NCI-H345 treated with DMSO at 0.1 percent for 48 hours (cell line): ENCODE data around the gene METAP1D.
"Not testable (repeated sequence)": the region's sequence is repeated elsewhere in the genome, so short reads cannot be mapped to it uniquely, and the experiment has no call there.

ENCODE experiments used
- DNase-seq: peaks from one replicate; lab custom pipeline; 2025; ENCODE audit not compliant: unreplicated experiment; lab: John Stamatoyannopoulos, UW

The METAP1D gene

DNA sequence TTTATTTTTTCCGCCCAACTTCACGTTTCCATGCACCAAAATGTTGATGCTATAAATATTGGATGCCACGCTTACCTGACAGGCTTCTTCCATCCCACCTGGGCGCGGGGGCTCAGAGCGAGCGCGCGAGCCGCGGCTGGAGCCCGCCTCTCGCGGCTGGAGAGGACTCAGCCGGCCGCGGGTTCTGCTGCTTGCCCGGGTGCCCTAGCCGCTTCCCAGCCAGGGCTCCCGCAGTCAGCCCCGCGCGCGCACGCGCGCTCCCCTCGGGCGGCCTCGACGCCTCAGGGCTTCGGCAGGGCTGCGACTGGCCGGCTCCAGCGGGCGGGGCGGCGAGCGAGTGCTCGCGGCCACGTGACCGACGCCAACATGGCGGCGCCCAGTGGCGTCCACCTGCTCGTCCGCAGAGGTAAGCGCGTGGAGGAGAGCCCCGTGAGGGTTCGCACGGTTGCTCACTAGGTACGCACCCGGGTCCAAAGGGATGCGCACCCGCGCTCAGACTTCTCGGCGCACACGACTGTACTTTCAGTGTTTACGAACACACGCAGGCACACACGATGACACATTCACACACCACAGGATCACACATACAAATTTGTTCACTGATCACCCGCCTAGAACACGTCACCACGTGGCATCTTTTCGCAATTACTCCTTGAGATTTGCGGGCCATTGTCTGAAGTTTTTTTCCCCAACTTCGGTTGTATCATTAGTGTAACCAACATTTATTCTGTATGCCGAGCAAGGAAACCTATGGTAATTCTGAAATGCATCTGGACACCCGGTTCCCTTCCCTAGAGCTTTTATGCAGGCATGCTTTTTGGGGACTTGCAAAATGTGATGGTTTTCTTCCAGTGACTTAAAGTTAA, at the start of gene METAP1D:
TSS of gene METAP1D (plus strand) at position 350 of the 866 bp plus-strand sequence. CDS start at position 367, 17 bp downstream.
- DNase-seq = peak; percentile 83

DNA sequence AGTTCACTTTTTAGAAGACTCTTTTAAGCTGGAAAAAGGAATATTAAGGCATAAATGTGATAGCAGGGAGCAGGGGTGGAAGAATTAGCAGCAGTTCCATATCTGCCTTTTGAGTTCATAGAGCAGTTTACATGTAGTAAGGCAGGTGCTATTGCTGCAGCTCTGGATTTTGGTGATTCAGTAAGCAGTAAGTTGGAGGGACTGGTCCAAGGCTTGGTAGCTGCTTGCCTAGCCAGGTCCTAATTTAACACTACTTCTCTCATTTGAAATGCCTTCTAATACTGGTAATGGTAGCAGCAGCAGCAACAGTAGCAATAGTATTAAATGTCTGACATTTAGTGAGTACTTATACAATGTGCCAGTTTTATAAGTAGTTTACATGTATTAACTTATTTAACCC, 47.5 kb upstream of the METAP1D start:
- no peak for DNase-seq

DNA sequence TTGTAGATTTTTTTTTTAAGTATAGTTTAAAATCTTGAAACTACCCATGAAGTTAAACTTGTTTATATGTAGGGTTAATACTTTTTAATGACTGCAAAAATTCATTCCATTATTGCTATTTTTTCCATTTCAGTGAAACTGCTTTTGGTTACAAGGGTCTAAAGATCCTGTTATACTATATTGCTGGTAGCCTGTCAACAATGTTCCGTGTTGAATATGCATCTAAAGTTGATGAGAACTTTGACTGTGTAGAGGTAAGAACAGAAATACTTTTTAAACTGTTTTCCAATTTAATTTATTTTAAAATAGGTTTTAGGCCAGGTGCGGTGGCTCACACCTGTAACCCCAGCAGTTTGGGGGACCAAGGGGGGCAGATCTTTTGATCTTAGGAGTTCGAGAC, 47.0 kb upstream of the METAP1D start:
- no peak for DNase-seq

GRCh38 chr2:171956135-171956825, 43.5 kb upstream of the METAP1D start:
- no peak for DNase-seq

GRCh38 chr2:171957061-171957460, 42.7 kb upstream of the METAP1D start:
- no peak for DNase-seq

DNA sequence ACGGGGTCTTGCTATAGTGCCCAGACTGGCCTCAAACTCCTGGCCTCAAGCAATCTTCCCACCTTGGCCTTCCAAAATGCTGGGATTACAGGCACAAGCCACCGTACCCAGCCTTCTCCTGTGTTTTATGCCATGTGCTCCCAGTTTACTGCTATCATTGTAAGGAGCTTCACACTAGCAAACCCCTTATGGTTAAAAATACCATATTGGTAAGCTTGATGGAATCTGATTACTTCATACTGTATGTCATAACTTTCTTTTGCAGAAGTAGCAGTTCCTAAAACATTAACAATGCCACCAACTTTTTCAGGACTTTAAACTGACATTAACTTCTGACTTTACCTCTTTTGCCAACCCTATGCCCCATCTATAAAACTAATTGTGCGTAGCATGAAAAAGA, 41.3 kb upstream of the METAP1D start:
- DNase-seq = no peak

- DNase-seq = no peak
These were observed 39.8 kb upstream of the METAP1D start for GRCh38 chr2:171959998-171960397.

GRCh38 chr2:171960570-171960969, 39.2 kb upstream of the METAP1D start:
- no peak for DNase-seq

GRCh38 chr2:171963198-171963597, 36.6 kb upstream of the METAP1D start:
- DNase-seq = no peak

DNA sequence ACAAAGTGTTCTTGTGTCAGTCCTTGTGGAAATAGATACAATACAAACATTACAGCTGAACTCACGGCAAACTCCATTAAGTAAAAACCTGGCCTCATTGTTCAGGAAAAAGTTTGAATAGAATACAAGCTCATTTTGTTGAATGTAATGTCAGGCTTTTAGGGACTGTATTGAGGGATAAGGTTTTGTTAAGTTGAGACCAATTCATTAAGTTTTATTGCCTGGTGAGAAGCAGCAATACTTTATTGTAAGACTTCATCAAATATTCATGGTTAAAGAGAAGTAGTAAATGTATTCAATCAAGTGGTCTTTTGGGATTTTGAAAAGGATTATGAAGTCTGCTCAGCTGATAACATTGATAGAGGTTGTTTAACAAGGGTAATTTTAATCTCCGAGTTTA, 35.4 kb upstream of the METAP1D start:
- peak; percentile 6 for DNase-seq

- no peak for DNase-seq
These were observed 34.5 kb upstream of the METAP1D start for GRCh38 chr2:171965238-171965637.

GRCh38 chr2:171965661-171966060, 34.1 kb upstream of the METAP1D start:
- no peak for DNase-seq

GRCh38 chr2:171966235-171966634, 33.5 kb upstream of the METAP1D start:
- DNase-seq = no peak

DNA sequence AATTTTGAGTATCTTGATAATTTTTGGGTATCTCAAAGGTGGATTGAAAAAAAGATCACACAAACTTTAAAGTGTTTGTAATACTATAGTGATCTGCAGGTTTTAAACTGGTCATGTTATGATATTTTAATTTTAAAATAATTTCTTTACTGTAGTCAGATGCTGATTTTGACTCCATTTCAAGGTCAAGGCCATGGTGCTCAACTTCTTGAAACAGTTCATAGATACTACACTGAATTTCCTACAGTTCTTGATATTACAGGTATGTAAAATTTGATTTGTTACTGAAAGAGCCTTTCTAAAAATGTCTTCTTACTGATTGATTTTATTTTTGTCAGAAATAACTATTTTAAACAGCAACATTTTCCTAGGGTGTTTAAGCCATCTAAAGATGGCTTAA, 33.1 kb upstream of the METAP1D start:
- no peak for DNase-seq

DNA sequence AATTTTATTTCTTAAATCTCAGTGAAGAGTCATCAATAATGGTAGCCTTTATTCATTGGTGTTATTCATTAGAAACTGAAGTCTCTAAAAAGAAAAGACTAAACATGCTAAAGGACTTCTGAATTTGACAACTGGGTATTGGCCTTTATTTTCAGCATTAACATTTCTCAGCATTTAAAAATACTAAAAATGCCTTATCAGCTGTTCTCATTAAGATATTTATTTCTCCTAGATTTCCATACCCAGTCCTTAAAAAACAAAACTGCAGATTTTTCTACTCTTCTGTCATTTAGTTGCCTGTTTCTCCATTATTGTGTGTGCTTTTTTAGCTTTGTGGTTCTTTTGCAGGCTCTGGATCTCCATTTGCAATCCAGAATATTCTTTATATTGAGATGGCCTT, 31.2 kb upstream of the METAP1D start:
- no peak for DNase-seq

DNA sequence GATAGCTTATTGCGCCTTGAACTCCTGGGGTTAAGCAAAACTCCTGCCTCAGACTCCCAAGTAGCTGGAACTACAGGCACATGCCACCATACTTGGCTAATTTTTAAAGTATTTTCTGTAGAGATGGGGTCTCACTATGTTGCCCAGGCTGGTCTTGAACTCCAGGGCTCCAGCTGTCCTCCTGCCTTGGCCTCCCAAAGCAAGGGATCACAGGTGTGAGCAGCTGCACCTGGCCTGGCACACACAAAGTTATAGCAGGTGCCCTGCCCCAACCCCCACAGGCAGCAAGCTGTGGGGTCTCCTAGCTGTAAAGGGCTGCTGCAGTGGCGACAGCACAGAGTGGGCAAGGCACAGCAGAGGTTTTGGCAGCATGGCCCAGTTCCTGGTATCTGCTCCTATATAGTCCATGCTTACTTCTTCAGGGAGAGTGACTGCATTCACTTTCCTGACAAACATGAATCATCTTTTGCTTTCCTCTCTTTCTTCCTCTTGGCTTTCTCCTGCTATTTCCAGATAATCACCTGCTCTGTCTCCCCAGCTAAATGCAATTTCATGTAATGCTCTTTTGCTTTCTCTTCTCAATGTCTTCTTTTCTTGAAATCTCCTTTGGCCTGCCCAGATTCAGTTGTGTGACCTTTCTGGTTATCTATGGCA, 27.3 kb upstream of the METAP1D start:
- DNase-seq = no peak

DNA sequence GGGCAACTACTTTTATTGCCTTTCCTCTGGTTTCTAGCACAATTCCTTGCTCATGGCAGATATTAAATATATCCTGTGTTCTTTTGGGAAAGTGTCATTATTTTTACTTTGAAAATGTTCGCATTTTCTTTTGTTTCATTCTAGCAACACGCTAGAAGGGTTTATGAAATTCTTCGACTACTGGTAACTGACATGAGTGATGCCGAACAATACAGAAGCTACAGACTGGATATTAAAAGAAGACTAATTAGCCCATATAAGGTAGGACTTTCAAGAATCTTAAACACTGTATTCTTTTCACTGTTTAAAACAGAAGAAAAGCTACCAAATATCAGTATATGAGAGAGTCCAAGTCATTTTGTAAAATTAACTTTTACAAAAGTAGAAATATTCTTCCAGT, 20.6 kb upstream of the METAP1D start:
- DNase-seq = no peak

GRCh38 chr2:171983924-171984323, 15.8 kb upstream of the METAP1D start:
- DNase-seq = not testable (repeated sequence)

DNA sequence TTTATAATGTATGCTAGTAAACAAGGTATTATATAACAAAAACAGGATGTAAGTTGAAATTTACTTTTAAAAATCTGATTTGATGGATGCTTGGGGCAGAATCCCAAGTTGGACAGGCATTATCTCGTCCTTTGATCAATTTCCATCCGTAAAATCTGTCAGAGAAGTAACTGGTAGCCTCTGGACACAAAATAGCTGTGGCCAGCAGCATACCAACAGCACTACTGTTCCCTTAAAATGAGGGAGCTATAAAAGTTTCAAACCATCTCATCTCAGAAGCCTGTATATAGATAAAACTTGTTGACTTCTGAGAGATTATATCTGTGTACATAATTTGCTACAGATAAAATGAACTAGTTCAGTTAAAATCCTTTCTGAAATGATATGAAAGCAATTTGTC, 14.7 kb upstream of the METAP1D start:
- no peak for DNase-seq

GRCh38 chr2:171986778-171987177, 13.0 kb upstream of the METAP1D start:
- DNase-seq = no peak

DNA sequence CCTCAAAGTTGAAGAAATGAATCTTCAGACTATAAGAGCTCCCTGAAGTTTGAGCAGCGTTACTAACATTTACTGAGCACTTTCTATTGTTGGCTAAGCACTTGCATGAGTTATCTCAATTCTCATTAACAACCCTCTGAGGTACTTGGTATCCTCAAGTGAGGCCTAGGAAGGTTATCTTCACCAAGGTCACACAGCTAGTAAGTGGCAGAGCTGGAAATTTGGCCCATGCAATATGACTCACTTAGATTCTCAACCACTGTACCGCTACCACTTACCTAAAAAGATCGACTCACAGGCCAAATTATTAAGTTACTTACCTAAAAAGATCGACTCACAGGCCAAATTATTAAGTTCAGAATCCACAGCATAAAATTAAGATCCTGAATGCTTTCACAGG, 8.7 kb upstream of the METAP1D start:
- DNase-seq = no peak

DNA sequence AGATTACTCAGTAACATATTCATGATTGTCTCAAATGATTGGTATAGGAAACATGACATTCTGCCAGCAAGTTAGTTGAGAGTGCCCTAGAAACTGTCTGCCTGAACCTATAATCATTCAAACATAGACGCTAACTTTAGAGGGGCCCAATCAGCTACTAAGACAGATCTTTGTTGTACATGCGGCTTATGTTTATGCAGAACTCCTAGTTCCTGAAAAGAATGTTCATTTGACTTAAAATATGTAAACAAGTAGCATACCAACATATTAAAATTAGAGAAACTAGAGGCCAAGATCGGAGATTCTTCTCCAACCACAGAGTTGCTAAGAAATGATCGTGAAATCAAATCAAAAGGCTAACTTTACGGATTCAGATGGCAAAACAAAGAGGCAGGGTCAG, 4.2 kb upstream of the METAP1D start:
- DNase-seq = no peak
